GM18498 (cell line): ENCODE measurements around the gene BCL2.
"Not testable (repeated sequence)": the region's sequence is repeated elsewhere in the genome, so short reads cannot be mapped to it uniquely, and the experiment has no call there.

Experiments
- ATAC-seq: cut with Tn5 transposase; IDR thresholded peaks from one replicate; pipeline ENCODE4 v1.9.1; 2021; ENCODE audit warnings: mild to moderate bottlenecking, moderate library complexity; ENCODE audit not compliant: unreplicated experiment

The BCL2 gene

GRCh38 chr18:63237881-63238692, 81.5 kb downstream of the BCL2 start:
- ATAC-seq = no peak

- no peak for ATAC-seq
These were observed 82.4 kb downstream of the BCL2 start for GRCh38 chr18:63236921-63237846.

- no peak for ATAC-seq
These were observed 83.2 kb downstream of the BCL2 start for GRCh38 chr18:63236406-63236805.

GRCh38 chr18:63235920-63236319, 83.6 kb downstream of the BCL2 start:
- not testable (repeated sequence) for ATAC-seq

GRCh38 chr18:63234841-63235240, 84.7 kb downstream of the BCL2 start:
- no peak for ATAC-seq

GRCh38 chr18:63234432-63234831, 85.1 kb downstream of the BCL2 start:
- no peak for ATAC-seq

- no peak for ATAC-seq
These were observed 86.2 kb downstream of the BCL2 start for GRCh38 chr18:63233334-63233733.

GRCh38 chr18:63232826-63233225, 86.7 kb downstream of the BCL2 start:
- no peak for ATAC-seq

GRCh38 chr18:63229971-63230370, 89.6 kb downstream of the BCL2 start:
- ATAC-seq = no peak

- no peak for ATAC-seq
These were observed 94.1 kb downstream of the BCL2 start for GRCh38 chr18:63225434-63225833.

GRCh38 chr18:63224630-63225029, 94.9 kb downstream of the BCL2 start:
- ATAC-seq = no peak

- ATAC-seq = no peak
These were observed 95.7 kb downstream of the BCL2 start for GRCh38 chr18:63223837-63224236.

GRCh38 chr18:63220903-63221302, 98.7 kb downstream of the BCL2 start:
- no peak for ATAC-seq

GRCh38 chr18:63218472-63218871, 101.1 kb downstream of the BCL2 start:
- ATAC-seq = no peak

GRCh38 chr18:63216516-63217311, 102.9 kb downstream of the BCL2 start:
- peak; percentile 76 for ATAC-seq

- ATAC-seq = no peak
These were observed 105.5 kb downstream of the BCL2 start for GRCh38 chr18:63213936-63214671.

- ATAC-seq = no peak
These were observed 106.2 kb downstream of the BCL2 start for GRCh38 chr18:63213331-63213900.

GRCh38 chr18:63210521-63210920, 109.0 kb downstream of the BCL2 start:
- ATAC-seq = no peak

GRCh38 chr18:63208676-63209075, 110.9 kb downstream of the BCL2 start:
- no peak for ATAC-seq

GRCh38 chr18:63207835-63208234, 111.7 kb downstream of the BCL2 start:
- ATAC-seq = no peak
